ENCODE measurements around the gene CAND2. TPM values are rescaled to one million over a fixed set of nuclear protein-coding genes. Genes with fewer than 3 reads are reported as not detected.

The CAND2 gene
- total and polyA plus RNA-seq, 3 donors from 2014 or later = 38.0 to 128 (median 118) TPM

- no peak for DNase-seq
- WGBS, 2 donors = 69 to 80% methylated on average over 7 of the region's 7 CpGs
- intact Hi-C loops (cut with DNase I; ENCODE audit: low total_unique reads) = no loop called here
- H3K9me3 ChIP-seq = no peaks in the 10 kb centered on the region
- no peaks in the 10 kb centered on the region for H3K36me3 ChIP-seq (ENCODE audit: low read depth, missing control alignments)
- H3K4me3 ChIP-seq = no peak overlapping the region
- TF ChIP-seq POLR2A (IDR thresholded peaks at IDR 0.05) = no peak
- TF ChIP-seq, protein P1, sequence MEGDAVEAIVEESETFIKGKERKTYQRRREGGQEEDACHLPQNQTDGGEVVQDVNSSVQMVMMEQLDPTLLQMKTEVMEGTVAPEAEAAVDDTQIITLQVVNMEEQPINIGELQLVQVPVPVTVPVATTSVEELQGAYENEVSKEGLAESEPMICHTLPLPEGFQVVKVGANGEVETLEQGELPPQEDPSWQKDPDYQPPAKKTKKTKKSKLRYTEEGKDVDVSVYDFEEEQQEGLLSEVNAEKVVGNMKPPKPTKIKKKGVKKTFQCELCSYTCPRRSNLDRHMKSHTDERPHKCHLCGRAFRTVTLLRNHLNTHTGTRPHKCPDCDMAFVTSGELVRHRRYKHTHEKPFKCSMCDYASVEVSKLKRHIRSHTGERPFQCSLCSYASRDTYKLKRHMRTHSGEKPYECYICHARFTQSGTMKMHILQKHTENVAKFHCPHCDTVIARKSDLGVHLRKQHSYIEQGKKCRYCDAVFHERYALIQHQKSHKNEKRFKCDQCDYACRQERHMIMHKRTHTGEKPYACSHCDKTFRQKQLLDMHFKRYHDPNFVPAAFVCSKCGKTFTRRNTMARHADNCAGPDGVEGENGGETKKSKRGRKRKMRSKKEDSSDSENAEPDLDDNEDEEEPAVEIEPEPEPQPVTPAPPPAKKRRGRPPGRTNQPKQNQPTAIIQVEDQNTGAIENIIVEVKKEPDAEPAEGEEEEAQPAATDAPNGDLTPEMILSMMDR (IDR thresholded peaks at IDR 0.05) = no peak
- H3K27ac ChIP-seq = no peak overlapping the region
- H3K27me3 ChIP-seq = no peaks in the 10 kb centered on the region
- peaks cover 6% of the 10 kb centered on the region for H3K4me1 ChIP-seq
These were observed 11.3 kb downstream of the CAND2 start for GRCh38 chr3:12807601-12808359.

DNA sequence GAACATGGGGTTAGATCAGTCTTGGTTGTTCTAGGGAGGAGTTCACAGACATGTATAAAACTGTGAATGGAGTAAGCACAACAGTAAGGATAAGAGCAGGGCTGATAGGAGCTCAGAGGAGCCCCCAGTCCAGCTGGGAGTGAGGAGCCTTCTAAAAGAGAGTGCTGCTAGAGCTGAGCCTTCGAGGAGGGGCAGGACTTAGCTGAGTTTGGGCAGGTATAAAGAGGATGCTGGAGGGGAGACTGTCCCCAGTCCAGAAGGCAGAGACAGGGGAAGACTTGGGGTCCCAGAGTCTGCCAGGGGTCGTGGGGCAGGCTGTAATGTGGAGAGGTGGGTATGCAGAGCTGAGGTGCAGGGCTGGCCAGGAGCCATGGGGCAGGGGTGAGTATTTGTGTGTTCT is 12.1 kb downstream of the CAND2 start:
- Histone ChIP-seq H3K4me3 (no peak overlapping the region), H3K36me3 (ENCODE audit: low read depth, missing control alignments) (no peaks in the 10 kb centered on the region), H3K9me3 (no peaks in the 10 kb centered on the region), H3K27ac (no peak overlapping the region), H3K4me1 (peaks cover 6% of the 10 kb centered on the region), H3K27me3 (no peaks in the 10 kb centered on the region)
- no peak for TF ChIP-seq POLR2A (IDR thresholded peaks at IDR 0.05)
- TF ChIP-seq, protein P1 (IDR thresholded peaks at IDR 0.05) = no peak
- intact Hi-C loops (cut with DNase I; ENCODE audit: low total_unique reads) = no loop called here
- 76% methylated on average over 2 of the region's 2 CpGs for WGBS, 2 donors
- DNase-seq = no peak

GRCh38 chr3:12809001-12809400 is 12.5 kb downstream of the CAND2 start:
- peaks cover 6% of the 10 kb centered on the region for H3K4me1 ChIP-seq
- H3K27me3 ChIP-seq = no peaks in the 10 kb centered on the region
- no peaks in the 10 kb centered on the region for H3K9me3 ChIP-seq
- H3K36me3 ChIP-seq (ENCODE audit: low read depth, missing control alignments) = no peaks in the 10 kb centered on the region
- H3K27ac ChIP-seq = no peak overlapping the region
- no peak for DNase-seq
- intact Hi-C loops (cut with DNase I; ENCODE audit: low total_unique reads) = no loop called here
- TF ChIP-seq, protein P1 (IDR thresholded peaks at IDR 0.05) = no peak
- TF ChIP-seq POLR2A (IDR thresholded peaks at IDR 0.05) = no peak
- WGBS, 2 donors = 92 to 97% methylated on average over 3 of the region's 3 CpGs
- H3K4me3 ChIP-seq = no peak overlapping the region

GRCh38 chr3:12809435-12809834 is 13.0 kb downstream of the CAND2 start:
- intact Hi-C loops (cut with DNase I; ENCODE audit: low total_unique reads) = no loop called here
- no peak for DNase-seq
- Histone ChIP-seq H3K27me3 (no peaks in the 10 kb centered on the region), H3K9me3 (no peaks in the 10 kb centered on the region), H3K4me3 (peak overlapping the region in 1 of 2 donors; percentile 64), H3K27ac (peak overlapping the region; percentile 27 to 41), H3K4me1 (peaks cover 6% of the 10 kb centered on the region), H3K36me3 (ENCODE audit: low read depth, missing control alignments) (no peaks in the 10 kb centered on the region)
- WGBS, 2 donors = 76 to 78% methylated on average over 5 of the region's 5 CpGs
- TF ChIP-seq, protein P1 (IDR thresholded peaks at IDR 0.05) = no peak
- TF ChIP-seq POLR2A (IDR thresholded peaks at IDR 0.05) = no peak

Measured in testis (tissue), 3 donors.